Sigmoid colon (tissue), 7 donors: ENCODE measurements around the gene STXBP4. TPM values are rescaled to one million over a fixed set of nuclear protein-coding genes. Genes with fewer than 3 reads are reported as not detected.

Source experiments
- DNase-seq: peaks from one replicate; pipeline ENCODE4 v3.0.0-alpha.2; 2019
- H3K27ac ChIP-seq, 4 donors: fragments of 200-600 bp; sonication (generic); one replicate each; pipeline ENCODE4 v1.5.1; 2016 to 2019; ENCODE audit warnings: mild to moderate bottlenecking in 1 of 4
- H3K27me3 ChIP-seq, 3 donors: fragments of 200-600 bp; sonication (generic); one replicate each; pipeline ENCODE4 v1.5.1; 2019; ENCODE audit warnings: mild to moderate bottlenecking in 1 of 3
- H3K36me3 ChIP-seq, 4 donors: fragments of 200-600 bp; sonication (generic); one replicate each; pipeline ENCODE4 v1.5.1; 2016 to 2019
- H3K4me1 ChIP-seq, 4 donors: fragments of 200-600 bp; sonication (generic); one replicate each; pipeline ENCODE4 v1.5.1; 2017 to 2019
- H3K4me3 ChIP-seq, 4 donors: fragments of 200-600 bp; sonication (generic); one replicate each; pipeline ENCODE4 v1.5.1; 2017 to 2019; ENCODE audit warnings: mild to moderate bottlenecking in 2 of 4, moderate library complexity in 1 of 4
- H3K9me3 ChIP-seq, 4 donors: fragments of 200-600 bp in 3 of 4; sonication (generic) in 3 of 4; one replicate each; pipeline versions ENCODE4 v1.5.1 to v1.6.1; 2013 to 2019
- EP300 ChIP-seq, 4 donors: sonication (generic); formaldehyde crosslinking; IDR thresholded peaks; one replicate each; pipeline ENCODE4 v1.6.1; 2017; ENCODE audit warnings: antibody characterized with exemption in 4 of 4
- POLR2A ChIP-seq, 2 donors: fragments of 450-650 bp; IDR thresholded peaks; one replicate each; pipeline ENCODE4 v1.6.1; 2016; ENCODE audit warnings: antibody characterized with exemption in 2 of 2, mild to moderate bottlenecking in 2 of 2, moderate library complexity in 2 of 2
- POLR2AphosphoS5 ChIP-seq, 4 donors: sonication (generic); formaldehyde crosslinking; IDR thresholded peaks; one replicate each; pipeline ENCODE4 v1.6.1; 2017; ENCODE audit warnings: antibody characterized with exemption in 4 of 4
- WGBS, 2 donors: extraction: QIAGEN DNeasy Blood & Tissue Kit; methylation state at CpG; one replicate each; pipeline ENCODE4 v1.1.7; 2013; 5-methylcytosine and 5-hydroxymethylcytosine counted together
- intact Hi-C: fragments of 100-400 bp; cut with DNase I; formaldehyde crosslinking; loops from one replicate; pipeline ENCODE4 v1.15.1; 2023
- polyA plus RNA-seq, 3 donors: library from polyadenylated mRNA; stranded (reverse); fragments of 200-250 nt; gene quantifications; one replicate each; pipeline ENCODE4 v1.2.3, GENCODE V29; 2013
- total RNA-seq, 4 donors: library from RNA; depleted of rRNA; stranded (reverse); fragments of >200 nt; gene quantifications; one replicate each; pipeline ENCODE4 v1.1.0, GENCODE V29; 2016
- TF ChIP-seq, protein P1 (sequence below), 4 experiments: fragments of 450-650 bp in 3 of 4; fragments of 200-600 bp in 1 of 4; IDR thresholded peaks; one replicate each; pipeline ENCODE4 v1.5.1; 2016 to 2019; ENCODE audit warnings: antibody characterized with exemption in 4 of 4, mild to moderate bottlenecking in 3 of 4, moderate library complexity in 2 of 4
- donor health status: healthy with polysubstance abuse.
- donor health status: Bipolar disorder and iron deficiency.
- donor health status: healthy.

Gene STXBP4
- total and polyA plus RNA-seq, 7 donors: under 0.01 to 25.2 (median 15.0) TPM

DNA sequence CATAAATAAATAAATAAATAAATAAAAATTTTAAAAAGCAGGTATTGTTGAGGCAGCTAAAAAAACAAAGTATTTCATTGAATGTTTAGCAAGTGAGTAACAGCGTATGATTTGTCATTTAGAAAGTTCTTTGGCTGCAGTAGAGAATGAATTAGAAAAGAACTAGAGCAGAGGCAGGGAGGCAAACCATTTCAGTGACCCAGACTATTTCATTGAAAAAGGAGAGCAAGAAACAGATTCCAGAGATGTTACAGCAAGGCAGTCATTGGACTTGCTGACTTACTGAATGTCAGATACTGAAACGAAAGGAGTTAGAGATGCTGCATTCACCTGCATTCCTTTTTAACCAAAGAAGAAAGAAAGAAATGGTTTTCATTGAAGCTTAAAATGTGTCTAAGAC is 190.7 kb downstream of the STXBP4 start:
- H3K36me3 ChIP-seq: peaks cover 0 to 10% (median 0%) of the 10 kb centered on the region in 4 donors
- intact Hi-C loops: no loop called here
- H3K27me3 ChIP-seq: no peaks in the 10 kb centered on the region
- WGBS, 2 donors: 95 to 96% methylated on average over 2 of the region's 2 CpGs
- TF ChIP-seq POLR2A (IDR thresholded peaks at IDR 0.05) (no peak), EP300 (IDR thresholded peaks at IDR 0.05) (no peak), POLR2AphosphoS5 (IDR thresholded peaks at IDR 0.05) (no peak)
- TF ChIP-seq, protein P1, sequence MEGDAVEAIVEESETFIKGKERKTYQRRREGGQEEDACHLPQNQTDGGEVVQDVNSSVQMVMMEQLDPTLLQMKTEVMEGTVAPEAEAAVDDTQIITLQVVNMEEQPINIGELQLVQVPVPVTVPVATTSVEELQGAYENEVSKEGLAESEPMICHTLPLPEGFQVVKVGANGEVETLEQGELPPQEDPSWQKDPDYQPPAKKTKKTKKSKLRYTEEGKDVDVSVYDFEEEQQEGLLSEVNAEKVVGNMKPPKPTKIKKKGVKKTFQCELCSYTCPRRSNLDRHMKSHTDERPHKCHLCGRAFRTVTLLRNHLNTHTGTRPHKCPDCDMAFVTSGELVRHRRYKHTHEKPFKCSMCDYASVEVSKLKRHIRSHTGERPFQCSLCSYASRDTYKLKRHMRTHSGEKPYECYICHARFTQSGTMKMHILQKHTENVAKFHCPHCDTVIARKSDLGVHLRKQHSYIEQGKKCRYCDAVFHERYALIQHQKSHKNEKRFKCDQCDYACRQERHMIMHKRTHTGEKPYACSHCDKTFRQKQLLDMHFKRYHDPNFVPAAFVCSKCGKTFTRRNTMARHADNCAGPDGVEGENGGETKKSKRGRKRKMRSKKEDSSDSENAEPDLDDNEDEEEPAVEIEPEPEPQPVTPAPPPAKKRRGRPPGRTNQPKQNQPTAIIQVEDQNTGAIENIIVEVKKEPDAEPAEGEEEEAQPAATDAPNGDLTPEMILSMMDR (IDR thresholded peaks at IDR 0.05): no peak
- H3K9me3 ChIP-seq: no peaks in the 10 kb centered on the region
- peaks cover 0 to 8% (median 0%) of the 10 kb centered on the region in 4 donors for H3K4me1 ChIP-seq
- DNase-seq: no peak
- no peak overlapping the region for H3K27ac ChIP-seq
- H3K4me3 ChIP-seq: no peak overlapping the region

GRCh38 chr17:55160501-55160900 is 191.9 kb downstream of the STXBP4 start:
- WGBS, 2 donors: 89 to 93% methylated on average over 7 of the region's 7 CpGs
- intact Hi-C loops: no loop called here
- Histone ChIP-seq H3K27ac (no peak overlapping the region), H3K9me3 (no peaks in the 10 kb centered on the region), H3K4me1 (peaks cover 0 to 8% (median 0%) of the 10 kb centered on the region in 4 donors), H3K27me3 (no peaks in the 10 kb centered on the region), H3K4me3 (no peak overlapping the region), H3K36me3 (peaks cover 0 to 10% (median 0%) of the 10 kb centered on the region in 4 donors)
- no peak for DNase-seq
- TF ChIP-seq, protein P1 (IDR thresholded peaks at IDR 0.05): no peak
- TF ChIP-seq POLR2A (IDR thresholded peaks at IDR 0.05): no peak
- no peak for TF ChIP-seq POLR2AphosphoS5 (IDR thresholded peaks at IDR 0.05)
- TF ChIP-seq EP300 (IDR thresholded peaks at IDR 0.05): no peak

GRCh38 chr17:55161935-55162555 is 193.5 kb downstream of the STXBP4 start:
- WGBS, 2 donors: 85 to 89% methylated on average over 7 of the region's 7 CpGs
- no peak for DNase-seq
- H3K4me3 ChIP-seq: no peak overlapping the region
- H3K27me3 ChIP-seq: no peaks in the 10 kb centered on the region
- TF ChIP-seq, protein P1 (IDR thresholded peaks at IDR 0.05): no peak
- TF ChIP-seq EP300 (IDR thresholded peaks at IDR 0.05): no peak
- no peak for TF ChIP-seq POLR2AphosphoS5 (IDR thresholded peaks at IDR 0.05)
- TF ChIP-seq POLR2A (IDR thresholded peaks at IDR 0.05): no peak
- H3K27ac ChIP-seq: no peak overlapping the region
- intact Hi-C loops: no loop called here
- H3K9me3 ChIP-seq: no peaks in the 10 kb centered on the region
- peaks cover 0 to 5% (median 0%) of the 10 kb centered on the region in 4 donors for H3K4me1 ChIP-seq
- peaks cover 0 to 10% (median 0%) of the 10 kb centered on the region in 4 donors for H3K36me3 ChIP-seq

DNA sequence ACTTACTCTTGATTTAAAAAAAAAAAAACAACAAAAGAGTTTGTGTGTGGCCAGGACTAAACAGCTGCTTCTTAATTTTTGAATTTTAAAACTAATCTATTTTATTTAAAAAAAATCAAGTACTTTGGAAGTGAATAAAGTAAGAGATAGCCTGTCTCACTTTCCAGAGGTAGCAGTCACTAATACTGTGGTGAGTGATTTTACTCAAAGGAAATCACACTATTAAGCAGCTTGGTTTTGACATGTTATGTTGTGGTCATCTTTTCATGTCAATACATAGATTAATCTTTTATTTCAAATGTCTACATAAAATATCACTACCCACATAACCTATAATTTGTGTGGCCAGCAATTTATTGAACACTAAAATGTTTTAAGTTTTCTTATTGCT is 194.0 kb downstream of the STXBP4 start:
- H3K4me1 ChIP-seq: no peaks in the 10 kb centered on the region

More for the DNA sequence above, 194.0 kb downstream of the STXBP4 start:
- H3K27me3 ChIP-seq: no peaks in the 10 kb centered on the region
- DNase-seq: no peak
- H3K36me3 ChIP-seq: peaks cover 0 to 10% (median 0%) of the 10 kb centered on the region in 4 donors
- H3K27ac ChIP-seq: no peak overlapping the region
- no peaks in the 10 kb centered on the region for H3K9me3 ChIP-seq
- TF ChIP-seq EP300 (IDR thresholded peaks at IDR 0.05) (no peak), POLR2A (IDR thresholded peaks at IDR 0.05) (no peak), POLR2AphosphoS5 (IDR thresholded peaks at IDR 0.05) (no peak)
- TF ChIP-seq, protein P1 (IDR thresholded peaks at IDR 0.05): no peak
- no peak overlapping the region for H3K4me3 ChIP-seq
- intact Hi-C loops: no loop called here
